NT2/D1 (cell line): Measurements from ENCODE around the gene RCAN1.

Experiments
- SUZ12 ChIP-seq: IDR thresholded peaks from 2 replicates; pipeline ENCODE4 v1.6.1; 2011; ENCODE audit not compliant: insufficient read length, insufficient read depth; ENCODE audit errors: extremely low read depth
- YY1 ChIP-seq: IDR thresholded peaks from 2 replicates; pipeline ENCODE4 v1.6.1; 2011; ENCODE audit not compliant: insufficient read length, insufficient read depth
- ZNF274 ChIP-seq: IDR thresholded peaks from 2 replicates; pipeline ENCODE4 v1.6.1; 2011; ENCODE audit warnings: mild to moderate bottlenecking, low read depth, low read length

- no peak for TF ChIP-seq YY1
- no peak for TF ChIP-seq ZNF274
- no peak for TF ChIP-seq SUZ12
These were observed 5.5 kb downstream of the RCAN1 start for GRCh38 chr21:34609244-34609932.
